Activated T-cell treated with anti-CD3 and anti-CD28 coated beads, Interleukin-2, amount 50 U/mL, for 72 hours (primary cell): ENCODE results near the gene CA4. TPM values are rescaled to one million over a fixed set of nuclear protein-coding genes. Genes with fewer than 3 reads are reported as not detected.
A peak's percentile ranks its signal among the peaks of the same experiment; 100 is the strongest.
"Not testable (repeated sequence)": the region's sequence is repeated elsewhere in the genome, so short reads cannot be mapped to it uniquely, and the experiment has no call there.

Source experiments
- ATAC-seq, 2 donors: fragments of 150-1000 bp; cut with Tn5 transposase; replicated peaks in 1 of 2; 2 replicates each; pipeline ENCODE4 v1.10.0; 2021; ENCODE audit warnings: moderate library complexity in 2 of 2, mild to moderate bottlenecking in 1 of 2
- DNase-seq, 2 donors: peaks; one replicate each; pipeline ENCODE4 v3.0.0; 2021 to 2022; ENCODE audit warnings: mixed read lengths in 1 of 2
- H3K27ac Mint-ChIP-seq: one replicate; pipeline ENCODE4 v1.8.0; 2022; ENCODE audit warnings: mild to moderate bottlenecking, moderate library complexity, mixed read lengths
- H3K27me3 Mint-ChIP-seq: one replicate; pipeline ENCODE4 v1.8.0; 2022; ENCODE audit warnings: low read depth, mixed read lengths
- H3K36me3 Mint-ChIP-seq, 2 donors: one replicate each; pipeline ENCODE4 v1.8.0; 2022; ENCODE audit warnings: mixed read lengths in 2 of 2, mild to moderate bottlenecking in 1 of 2; ENCODE audit not compliant: insufficient read depth in 2 of 2
- H3K4me1 Mint-ChIP-seq: one replicate; pipeline ENCODE4 v1.8.0; 2022; ENCODE audit warnings: low read depth, mixed read lengths
- H3K4me3 Mint-ChIP-seq, 2 donors: one replicate each; pipeline ENCODE4 v1.8.0; 2022; ENCODE audit warnings: mild to moderate bottlenecking in 2 of 2, mixed read lengths in 2 of 2, moderate library complexity in 2 of 2
- H3K9me3 Mint-ChIP-seq, 2 donors: one replicate each; pipeline ENCODE4 v1.8.0; 2022; ENCODE audit warnings: mixed read lengths in 2 of 2
- total RNA-seq, 2 donors: library from RNA; stranded (reverse); gene quantifications; one replicate each; pipeline ENCODE4 v1.2.3, GENCODE V29; 2022

CA4 gene
- total RNA-seq, 2 donors from 2014 or later: not detected

DNA sequence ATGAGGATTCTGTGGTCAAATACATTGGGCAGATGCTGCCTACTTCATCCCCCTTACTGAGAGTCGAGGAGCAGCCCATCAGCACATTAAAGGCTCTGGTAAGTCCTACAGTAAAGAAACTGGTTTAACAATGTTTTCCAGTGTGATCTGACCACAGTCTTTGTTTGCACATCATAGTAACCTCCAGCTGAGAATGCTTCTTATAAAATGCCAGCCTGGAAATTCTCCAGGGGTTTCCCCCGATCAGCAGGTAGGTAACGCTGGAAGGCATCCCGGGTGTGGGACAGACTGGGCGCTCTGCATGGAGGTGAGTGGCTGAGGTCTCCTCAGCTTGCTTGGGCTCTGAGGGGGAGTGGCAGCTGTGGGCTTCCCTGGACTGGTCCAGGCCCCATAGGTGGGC is 34.4 kb upstream of the CA4 start:
- not testable (repeated sequence) for H3K36me3 Mint-ChIP-seq, H3K9me3 Mint-ChIP-seq, ATAC-seq, H3K27ac Mint-ChIP-seq, H3K4me1 Mint-ChIP-seq, DNase-seq, H3K4me3 Mint-ChIP-seq, H3K27me3 Mint-ChIP-seq

DNA sequence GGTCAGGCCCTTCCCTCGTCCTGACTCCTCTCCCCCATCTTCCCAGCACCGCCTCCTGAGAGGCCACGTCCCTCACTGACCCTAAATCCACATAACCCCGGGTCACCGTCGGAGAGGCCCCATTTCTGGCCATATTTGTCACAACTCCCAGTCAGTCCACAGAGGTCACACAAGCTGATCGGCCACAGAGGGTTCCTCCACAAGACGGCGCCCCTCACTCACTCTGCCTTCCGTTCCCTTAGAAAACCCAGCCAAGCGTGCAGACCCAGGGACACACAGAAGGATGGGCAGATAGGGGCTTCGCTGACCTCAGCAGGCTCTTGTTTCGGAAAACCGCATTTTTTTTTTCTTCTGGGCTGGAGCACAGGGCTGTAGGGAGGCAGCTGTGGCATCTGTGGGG is 33.6 kb upstream of the CA4 start:
- not testable (repeated sequence) for H3K27ac Mint-ChIP-seq, H3K9me3 Mint-ChIP-seq, H3K4me3 Mint-ChIP-seq, DNase-seq, H3K4me1 Mint-ChIP-seq, ATAC-seq, H3K27me3 Mint-ChIP-seq, H3K36me3 Mint-ChIP-seq

GRCh38 chr17:60119162-60119561 is 30.6 kb upstream of the CA4 start:
- H3K4me1 Mint-ChIP-seq, H3K36me3 Mint-ChIP-seq, H3K27ac Mint-ChIP-seq, H3K27me3 Mint-ChIP-seq, H3K9me3 Mint-ChIP-seq, H3K4me3 Mint-ChIP-seq, DNase-seq: not testable (repeated sequence)
- ATAC-seq: peak; percentile 26 to 40

DNA sequence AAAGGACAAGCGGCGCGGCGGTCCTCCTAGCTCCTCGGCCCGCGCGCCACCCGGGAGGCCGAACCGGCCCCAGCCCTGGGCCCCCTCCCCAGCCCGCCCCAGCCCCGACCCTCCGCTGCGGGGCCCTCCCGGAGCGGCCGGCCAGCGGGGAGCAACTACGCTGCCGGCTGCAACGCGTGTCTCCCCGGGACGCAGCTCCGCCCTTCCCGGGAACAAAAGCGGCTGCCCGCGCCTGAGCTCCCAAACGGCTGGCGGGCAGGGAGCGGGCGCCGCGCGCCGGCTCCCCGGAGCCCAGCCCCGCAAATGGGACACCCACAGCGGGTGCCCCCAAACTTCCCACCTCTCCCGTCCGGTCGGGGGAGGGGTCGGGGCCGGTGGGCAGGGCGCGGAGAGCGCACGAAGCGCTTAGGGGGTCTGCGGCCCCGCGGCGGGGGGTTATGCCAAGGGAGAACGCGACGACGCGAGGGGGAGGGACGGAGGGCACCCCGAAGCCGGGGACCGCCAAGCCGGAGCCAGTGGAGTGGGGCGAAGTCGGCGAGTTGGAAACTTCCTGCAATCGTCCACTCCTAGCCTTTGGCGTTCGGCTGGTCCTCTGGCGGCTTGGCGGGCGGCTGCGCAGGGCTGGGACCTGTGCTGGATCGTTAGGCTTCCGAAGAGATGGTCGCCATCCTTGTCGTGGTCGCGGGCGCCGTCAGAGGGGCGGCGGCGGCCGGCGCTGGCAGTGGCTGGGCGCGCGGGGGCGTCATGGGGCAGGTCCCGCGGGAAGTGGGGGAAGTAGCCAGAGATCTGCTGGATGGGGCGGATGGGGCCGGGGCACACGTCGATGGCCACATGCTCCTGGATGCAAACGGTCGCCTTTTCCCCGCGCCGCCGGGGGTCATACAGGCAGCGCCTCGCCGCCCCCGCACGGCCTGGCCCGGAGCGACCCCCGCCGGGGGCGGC is 29.7 kb upstream of the CA4 start:
- not testable (repeated sequence) for H3K4me3 Mint-ChIP-seq, H3K36me3 Mint-ChIP-seq

DNA sequence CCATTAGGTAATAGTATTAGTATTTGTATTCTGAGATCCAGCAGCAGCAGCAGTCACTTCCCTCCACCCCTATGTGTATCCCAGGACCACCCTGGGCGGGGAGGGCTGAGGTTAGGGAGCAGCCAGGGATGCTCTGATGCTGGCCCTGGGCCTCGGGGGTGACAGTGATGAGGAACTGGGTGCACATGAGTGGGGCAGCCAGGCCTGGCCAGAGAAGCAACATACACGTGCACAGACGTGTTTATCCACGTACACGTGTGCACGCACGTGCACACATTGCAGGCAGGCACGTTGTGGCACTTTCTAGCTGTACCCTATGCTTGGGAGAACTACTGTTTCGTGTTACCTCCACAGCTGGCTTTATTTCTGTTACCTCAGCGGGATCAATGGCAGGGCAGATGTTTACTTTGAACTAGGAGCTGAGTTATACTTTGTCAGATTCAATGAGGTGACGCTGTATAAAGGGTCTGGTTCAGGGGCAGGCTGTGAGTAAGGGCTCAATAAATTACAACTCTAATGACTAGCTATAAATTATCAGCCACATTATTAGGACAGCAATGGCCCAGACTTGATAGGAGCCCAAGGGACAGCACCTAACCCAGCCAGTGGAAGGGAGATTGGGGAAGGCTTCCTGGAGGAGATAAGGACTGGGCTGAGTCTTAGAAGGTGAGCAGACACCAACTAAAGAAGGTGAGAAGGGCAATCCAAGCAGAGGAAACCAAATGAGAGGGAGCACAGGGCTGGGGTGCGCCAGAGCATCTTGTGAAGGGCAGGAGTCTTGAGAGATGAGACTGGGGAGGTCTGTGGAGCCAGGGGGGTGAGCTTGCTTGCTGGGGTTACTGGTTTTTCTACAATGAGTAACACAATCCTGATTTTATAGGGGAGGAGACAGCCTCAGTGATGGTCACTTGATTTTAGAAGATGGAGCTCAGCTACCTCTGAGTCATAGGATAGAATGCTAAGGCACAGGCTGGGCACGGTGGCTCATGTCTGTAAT is 22.4 kb upstream of the CA4 start:
- ATAC-seq (no peak), DNase-seq (no peak)
- Mint-ChIP-seq H3K4me1 (peaks cover 7% of the 10 kb centered on the region), H3K36me3 (peaks cover 0 to 6% of the 10 kb centered on the region in 2 donors), H3K4me3 (no peak overlapping the region), H3K27ac (no peak overlapping the region), H3K27me3 (peaks cover 9% of the 10 kb centered on the region), H3K9me3 (no peaks in the 10 kb centered on the region)

More for the DNA sequence above, 29.7 kb upstream of the CA4 start:
- not testable (repeated sequence) for DNase-seq, H3K4me1 Mint-ChIP-seq, H3K27ac Mint-ChIP-seq, H3K9me3 Mint-ChIP-seq, H3K27me3 Mint-ChIP-seq
- ATAC-seq: peak; percentile 57 to 65

DNA sequence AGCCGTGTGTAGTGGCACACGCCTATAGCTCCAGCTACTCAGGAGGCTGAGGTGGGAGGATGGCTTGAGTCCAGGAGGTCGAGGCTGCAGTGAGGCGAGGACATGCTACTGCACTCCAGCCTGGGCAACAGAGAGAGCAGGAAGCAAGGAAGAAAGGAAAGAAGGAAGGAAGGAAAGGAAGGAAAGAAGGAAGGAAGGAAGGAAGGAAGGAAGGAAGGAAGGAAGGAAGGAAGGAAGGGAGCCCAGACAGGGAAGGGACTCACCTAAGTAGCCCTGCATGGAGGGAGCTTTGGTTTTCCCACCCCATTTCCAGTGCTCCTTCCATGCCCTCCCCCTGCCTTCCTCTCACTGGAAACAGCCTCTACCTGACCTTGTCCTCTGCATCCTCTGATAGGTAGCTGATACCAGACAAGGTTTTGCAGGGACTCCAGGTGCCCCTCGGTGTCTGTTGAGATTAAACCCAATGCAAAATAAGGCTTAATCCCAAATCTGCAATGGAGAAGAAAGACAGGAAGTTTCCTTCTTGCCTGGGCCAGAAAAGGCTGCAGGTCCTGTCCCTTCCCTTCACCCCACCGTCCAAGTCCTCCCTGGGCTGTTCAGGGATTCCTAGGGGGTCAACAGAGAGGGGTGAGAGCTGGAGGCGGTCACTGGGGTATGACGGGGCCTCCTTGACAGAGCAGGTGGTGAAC is 21.5 kb upstream of the CA4 start:
- H3K4me3 Mint-ChIP-seq: no peak overlapping the region
- ATAC-seq (no peak), DNase-seq (no peak)
- peaks cover 16% of the 10 kb centered on the region for H3K4me1 Mint-ChIP-seq
- no peak overlapping the region for H3K27ac Mint-ChIP-seq
- H3K36me3 Mint-ChIP-seq: peaks cover 2 to 12% of the 10 kb centered on the region in 2 donors
- peaks cover 9% of the 10 kb centered on the region for H3K27me3 Mint-ChIP-seq
- H3K9me3 Mint-ChIP-seq: no peaks in the 10 kb centered on the region

- Mint-ChIP-seq H3K9me3 (no peaks in the 10 kb centered on the region), H3K4me1 (peaks cover 25% of the 10 kb centered on the region), H3K27me3 (peaks cover 9% of the 10 kb centered on the region), H3K36me3 (peaks cover 5 to 12% of the 10 kb centered on the region in 2 donors), H3K27ac (no peak overlapping the region), H3K4me3 (no peak overlapping the region)
- no peak for DNase-seq
- no peak for ATAC-seq
These were observed 20.6 kb upstream of the CA4 start for GRCh38 chr17:60129164-60129563.

GRCh38 chr17:60130466-60130865 is 19.3 kb upstream of the CA4 start:
- H3K27me3 Mint-ChIP-seq: peaks cover 9% of the 10 kb centered on the region
- H3K9me3 Mint-ChIP-seq: no peaks in the 10 kb centered on the region
- no peak for DNase-seq
- peaks cover 38% of the 10 kb centered on the region for H3K4me1 Mint-ChIP-seq
- no peak overlapping the region for H3K4me3 Mint-ChIP-seq
- H3K36me3 Mint-ChIP-seq: peaks cover 11 to 16% of the 10 kb centered on the region in 2 donors
- H3K27ac Mint-ChIP-seq: no peak overlapping the region
- ATAC-seq: no peak

- DNase-seq (peak; percentile 0 to 28), ATAC-seq (peak; percentile 6 to 18)
- Mint-ChIP-seq H3K27ac (peak overlapping the region; percentile 95), H3K36me3 (peaks cover 11 to 16% of the 10 kb centered on the region in 2 donors), H3K4me1 (peaks cover 45% of the 10 kb centered on the region), H3K4me3 (peak overlapping the region; percentile 97 to 99), H3K9me3 (peaks cover 0 to 1% of the 10 kb centered on the region in 2 donors), H3K27me3 (peaks cover 30% of the 10 kb centered on the region)
These were observed 15.2 kb upstream of the CA4 start for GRCh38 chr17:60134396-60135150.

- peak; percentile 97 for ATAC-seq
- Mint-ChIP-seq H3K4me1 (peaks cover 45% of the 10 kb centered on the region), H3K36me3 (peaks cover 11 to 16% of the 10 kb centered on the region in 2 donors), H3K4me3 (peak overlapping the region; percentile 97 to 99), H3K27me3 (peaks cover 38% of the 10 kb centered on the region), H3K9me3 (peaks cover 0 to 1% of the 10 kb centered on the region in 2 donors), H3K27ac (peak overlapping the region; percentile 95)
- peak; percentile 90 to 92 for DNase-seq
These were observed 14.4 kb upstream of the CA4 start for GRCh38 chr17:60135151-60135950.

- no peak for ATAC-seq
- no peak overlapping the region for H3K27ac Mint-ChIP-seq
- peaks cover 0 to 1% of the 10 kb centered on the region in 2 donors for H3K9me3 Mint-ChIP-seq
These were observed 13.7 kb upstream of the CA4 start for GRCh38 chr17:60135951-60136666.

More at GRCh38 chr17:60135951-60136666, 13.7 kb upstream of the CA4 start:
- peaks cover 45% of the 10 kb centered on the region for H3K27me3 Mint-ChIP-seq
- peak overlapping the region; percentile 97 to 99 for H3K4me3 Mint-ChIP-seq
- DNase-seq: no peak
- H3K4me1 Mint-ChIP-seq: peaks cover 45% of the 10 kb centered on the region
- H3K36me3 Mint-ChIP-seq: peaks cover 11 to 16% of the 10 kb centered on the region in 2 donors
